Measurements from ENCODE around the gene CILP2.

CILP2 gene

DNA sequence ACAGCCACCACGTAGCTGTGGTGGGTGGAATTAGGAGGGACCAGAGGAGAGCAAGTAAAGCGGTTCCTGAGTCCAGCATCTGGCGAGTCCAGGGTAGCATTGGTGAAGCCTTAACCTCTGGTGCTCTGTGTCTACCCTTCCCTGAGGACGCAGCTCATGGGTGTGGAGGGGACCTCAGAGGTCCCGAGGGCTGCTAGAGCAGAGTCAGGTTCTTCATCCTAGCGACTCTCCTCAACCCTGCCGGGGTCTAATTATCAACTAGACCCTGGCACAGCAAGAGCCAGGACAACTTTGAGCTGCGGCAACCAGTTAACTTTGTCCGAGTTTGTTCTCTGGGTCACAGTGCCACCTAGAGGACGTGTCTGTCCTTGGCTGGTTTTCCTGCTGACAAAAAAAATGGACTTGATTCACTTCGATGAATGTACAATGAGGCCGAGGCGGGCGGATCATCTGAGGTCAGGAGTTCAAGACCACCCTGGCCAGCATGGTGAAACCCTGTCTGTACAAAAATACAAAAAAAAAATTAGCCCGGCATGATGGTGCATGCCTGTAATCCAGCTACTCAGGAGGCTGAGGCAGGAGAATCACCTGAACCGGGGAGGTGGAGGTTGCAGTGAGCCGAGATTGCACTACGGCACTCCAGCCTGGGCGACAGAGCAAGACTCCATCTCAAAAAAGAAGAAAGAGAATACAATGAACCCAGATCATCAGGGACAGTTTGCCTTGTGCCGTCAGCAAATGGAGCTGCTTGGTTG is 47.7 kb upstream of the CILP2 start:
- Histone ChIP-seq H3K27ac (peak overlapping the region; percentile 98), H2AFZ (peak overlapping the region; percentile 85), H3K36me3 (ENCODE audit: control insufficient read depth, insufficient read depth, low read length) (no peaks in the 10 kb centered on the region), H3K9ac (no peak overlapping the region), H3K79me2 (peaks cover 21% of the 10 kb centered on the region), H3K27me3 (ENCODE audit: control insufficient read depth, insufficient read depth, low read length) (no peaks in the 10 kb centered on the region), H3K4me3 (ENCODE audit: low read depth, low read length) (no peak overlapping the region), H3K4me1 (peaks cover 47% of the 10 kb centered on the region), H3K4me2 (ENCODE audit: low read length) (peak overlapping the region; percentile 8), H3K9me3 (ENCODE audit: control insufficient read depth, low read length) (no peaks in the 10 kb centered on the region)
- TF ChIP-seq CTCF (IDR thresholded peaks at IDR 0.05): peak; percentile 91

DNA sequence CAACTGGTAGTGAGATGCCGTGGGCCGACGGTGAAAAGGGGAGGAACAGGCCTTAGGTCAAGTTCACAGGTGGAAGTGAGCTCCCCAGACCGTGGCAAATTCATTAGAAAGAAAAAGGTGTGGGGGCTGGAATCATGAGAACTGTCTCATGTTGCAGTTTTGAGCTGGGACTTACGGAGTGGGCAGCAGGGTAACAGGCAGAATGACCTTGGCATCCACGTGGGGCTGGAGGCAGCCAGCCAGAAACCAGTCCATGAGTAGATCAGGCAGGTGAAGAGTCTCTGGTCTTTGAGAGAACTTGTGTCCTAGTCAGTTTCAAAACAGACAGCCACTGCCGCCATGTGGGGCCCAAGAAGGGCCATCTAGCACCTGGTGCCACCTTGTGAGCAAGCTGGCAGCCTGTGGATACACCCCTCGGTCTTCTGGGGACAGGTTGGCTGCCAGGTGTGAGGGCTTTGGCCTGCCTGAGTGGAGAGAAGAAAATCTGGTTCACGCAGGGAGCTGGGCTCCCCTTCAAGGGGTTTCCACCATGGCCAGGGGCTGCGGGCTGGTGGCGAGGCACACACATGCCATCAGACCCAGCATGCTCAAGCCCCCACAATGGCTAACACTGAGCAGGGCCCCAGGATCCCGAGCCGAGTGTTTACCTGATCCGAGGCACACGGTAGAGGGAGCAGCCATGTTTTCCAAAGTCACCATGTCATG is 46.6 kb upstream of the CILP2 start:
- H2AFZ ChIP-seq: no peak overlapping the region
- no peak overlapping the region for H3K4me2 ChIP-seq (ENCODE audit: low read length)
- no peaks in the 10 kb centered on the region for H3K36me3 ChIP-seq (ENCODE audit: control insufficient read depth, insufficient read depth, low read length)
- no peak for TF ChIP-seq CTCF (IDR thresholded peaks at IDR 0.05)
- H3K4me1 ChIP-seq: peaks cover 36% of the 10 kb centered on the region
- H3K4me3 ChIP-seq (ENCODE audit: low read depth, low read length): no peak overlapping the region
- no peaks in the 10 kb centered on the region for H3K27me3 ChIP-seq (ENCODE audit: control insufficient read depth, insufficient read depth, low read length)
- H3K9ac ChIP-seq: no peak overlapping the region
- no peak overlapping the region for H3K27ac ChIP-seq
- no peaks in the 10 kb centered on the region for H3K9me3 ChIP-seq (ENCODE audit: control insufficient read depth, low read length)
- H3K79me2 ChIP-seq: peaks cover 27% of the 10 kb centered on the region

DNA sequence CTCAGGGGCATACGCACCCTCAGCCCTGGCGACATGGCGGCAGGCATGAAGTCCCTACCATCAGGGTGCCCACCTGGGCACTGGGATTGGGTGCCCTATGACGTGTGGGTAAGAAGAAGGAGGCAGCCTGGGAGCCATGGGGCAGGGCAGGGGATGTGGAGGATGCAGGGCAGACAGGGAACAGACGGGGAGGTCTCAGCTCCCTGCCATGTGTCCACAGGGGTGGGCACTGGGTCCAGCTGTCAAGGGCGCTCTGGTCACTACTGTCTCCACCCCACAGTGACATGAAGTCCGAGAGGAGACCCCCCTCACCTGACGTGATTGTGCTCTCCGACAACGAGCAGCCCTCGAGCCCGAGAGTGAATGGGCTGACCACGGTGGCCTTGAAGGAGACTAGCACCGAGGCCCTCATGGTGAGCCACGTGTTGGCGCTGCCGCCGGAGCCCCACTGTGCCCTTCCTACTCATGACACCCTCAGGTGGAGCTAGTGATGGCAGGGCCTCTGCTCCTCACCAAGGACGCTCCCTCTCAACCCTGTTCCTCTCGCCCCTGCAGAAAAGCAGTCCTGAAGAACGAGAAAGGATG is 45.9 kb upstream of the CILP2 start:
- Histone ChIP-seq H3K9me3 (ENCODE audit: control insufficient read depth, low read length) (no peaks in the 10 kb centered on the region), H3K4me1 (peaks cover 29% of the 10 kb centered on the region), H3K4me3 (ENCODE audit: low read depth, low read length) (no peak overlapping the region), H3K79me2 (peaks cover 30% of the 10 kb centered on the region), H3K27ac (no peak overlapping the region), H3K27me3 (ENCODE audit: control insufficient read depth, insufficient read depth, low read length) (no peaks in the 10 kb centered on the region), H2AFZ (no peak overlapping the region), H3K9ac (no peak overlapping the region), H3K4me2 (ENCODE audit: low read length) (no peak overlapping the region), H3K36me3 (ENCODE audit: control insufficient read depth, insufficient read depth, low read length) (no peaks in the 10 kb centered on the region)
- no peak for TF ChIP-seq CTCF (IDR thresholded peaks at IDR 0.05)

GRCh38 chr19:19493841-19494546 is 44.1 kb upstream of the CILP2 start:
- Histone ChIP-seq H3K36me3 (ENCODE audit: control insufficient read depth, insufficient read depth, low read length) (no peaks in the 10 kb centered on the region), H2AFZ (no peak overlapping the region), H3K4me3 (ENCODE audit: low read depth, low read length) (no peak overlapping the region), H3K27ac (no peak overlapping the region), H3K9ac (no peak overlapping the region), H3K9me3 (ENCODE audit: control insufficient read depth, low read length) (no peaks in the 10 kb centered on the region), H3K4me1 (peaks cover 12% of the 10 kb centered on the region), H3K4me2 (ENCODE audit: low read length) (no peak overlapping the region), H3K79me2 (peaks cover 43% of the 10 kb centered on the region), H3K27me3 (ENCODE audit: control insufficient read depth, insufficient read depth, low read length) (no peaks in the 10 kb centered on the region)
- no peak for TF ChIP-seq CTCF (IDR thresholded peaks at IDR 0.05)

All from parathyroid adenoma (tissue), 2 donors.